Heart right ventricle (tissue), 16 donors: ENCODE measurements around the gene NHERF1. TPM values are rescaled to one million over a fixed set of nuclear protein-coding genes. Genes with fewer than 3 reads are reported as not detected.

ENCODE experiments used
- ATAC-seq, 8 donors: fragments of 200-7000 bp; cut with Tn5 transposase; one replicate each; pipeline ENCODE4 v1.9.1; 2020; ENCODE audit warnings: mild to moderate bottlenecking in 8 of 8, moderate library complexity in 8 of 8, moderate number of reproducible peaks in 1 of 8
- DNase-seq, 2 donors: peaks; one replicate each; pipeline ENCODE4 v3.0.0-alpha.2; 2020
- H3K27ac ChIP-seq, 10 donors: fragments of 200-600 bp; sonication (generic) in 2 of 10; one replicate each; pipeline versions ENCODE4 v1.5.0 to v1.8.0; 2020 to 2022; ENCODE audit warnings: mild to moderate bottlenecking in 3 of 10
- H3K27me3 ChIP-seq, 7 donors: fragments of 200-600 bp; one replicate each; pipeline ENCODE4 v1.8.0; 2021 to 2022; ENCODE audit warnings: mild to moderate bottlenecking in 2 of 7
- H3K36me3 ChIP-seq, 9 donors: fragments of 200-600 bp; sonication (generic) in 1 of 9; one replicate each; pipeline versions ENCODE4 v1.5.0 to v1.8.0; 2020 to 2022; ENCODE audit warnings: mild to moderate bottlenecking in 2 of 9
- H3K4me1 ChIP-seq, 9 donors: fragments of 200-600 bp; sonication (generic) in 1 of 9; one replicate each; pipeline versions ENCODE4 v1.5.0 to v1.8.0; 2020 to 2022; ENCODE audit warnings: mild to moderate bottlenecking in 4 of 9
- H3K4me3 ChIP-seq, 10 donors: fragments of 200-600 bp; sonication (generic) in 2 of 10; one replicate each; pipeline versions ENCODE4 v1.5.0 to v1.8.0; 2020 to 2022; ENCODE audit warnings: mild to moderate bottlenecking in 7 of 10, moderate library complexity in 2 of 10
- H3K9me3 ChIP-seq, 11 donors: fragments of 200-600 bp in 10 of 11; sonication (generic) in 2 of 11; one replicate each; pipeline versions ENCODE4 v1.5.0 to v1.8.0; 2013 to 2022; ENCODE audit warnings: mild to moderate bottlenecking in 2 of 11, control low read depth in 1 of 11, moderate library complexity in 1 of 11
- CTCF ChIP-seq, 9 donors: fragments of 200-600 bp; sonication (generic) in 2 of 9; IDR thresholded peaks; one replicate each; pipeline versions ENCODE4 v1.5.0 to v1.8.0; 2021 to 2022; ENCODE audit warnings: antibody characterized with exemption in 9 of 9, mild to moderate bottlenecking in 5 of 9, moderate library complexity in 1 of 9
- WGBS, 2 donors: extraction: QIAGEN DNeasy Blood & Tissue Kit; methylation state at CpG; one replicate each; pipeline ENCODE4 v1.1.7; 2013; ENCODE audit warnings: inconsistent platforms in 1 of 2; 5-methylcytosine and 5-hydroxymethylcytosine counted together
- intact Hi-C, 10 donors: fragments of 100-400 bp; cut with DNase I; formaldehyde crosslinking; loops; one replicate each; pipeline versions ENCODE4 v1.11.1 to v1.14.2; 2022
- polyA plus RNA-seq, 2 donors: library from polyadenylated mRNA; stranded (reverse); fragments of 200-250 nt; gene quantifications; one replicate each; pipeline ENCODE4 v1.2.3, GENCODE V29; 2013
- total RNA-seq, 10 donors: library from RNA; stranded (reverse); fragmentation: NEBNext Ultra II Directional in 3 of 10; extraction: Animal tissue kit (Norgen Biotek cat#: 25700) in 3 of 10; gene quantifications; one replicate each; pipeline versions ENCODE4 v1.2.1 to v1.2.4, GENCODE V29; 2021 to 2023
- donor health status: Arrhythmogenic right ventricular cardiomyopathy.
- donor health status: ischemic (EF 13 %, LVEDD 7.1; RV severe dilation, severe dysfunction).
- donor health status: healthy with polysubstance abuse.
- donor health status: DM: no; HTN: yes; CAD: no.
- donor health status: DM: no; HTN: no; CAD: no.
- donor health status: ischemic (EF 25% LVEDD 6.9; RV normal size, moderate dysfunction).
- donor health status: ischemic (EF 25% LVEDD 5.7; RV mildly dilated, moderate dysfunction).
- donor health status: healthy.
- donor health status: DM: yes; HTN: yes; CAD: no.
- donor health status: Ischemic cardiomyopathy.
- donor health status: ischemic (EF 35%, LVEDD 5.7; RV mildly dilated, moderate dysfunction).
- donor health status: nonischemic (EF 11% LVEDD 7.7; RV severe dilation, severe dysfunction).
- donor health status: DM: yes; HTN: yes; CAD: no.
- donor health status: PGD.
- donor health status: ischemic (EF 29% LVEDD 5.4; RV normal size, mild dysfunction).
- donor health status: nonischemic (EF 23%, LVEDD 6.1; RV moderate dilation, normal function).

NHERF1 gene
- total and polyA plus RNA-seq, 12 donors = 6.7 to 33.4 (median 12.7) TPM

- DNase-seq (no peak), ATAC-seq (no peak)
- no peak overlapping the region for H3K4me3 ChIP-seq
- peaks cover 0 to 18% (median 0%) of the 10 kb centered on the region in 7 donors for H3K27me3 ChIP-seq
- no peaks in the 10 kb centered on the region for H3K9me3 ChIP-seq
- H3K4me1 ChIP-seq = peaks cover 0 to 5% (median 0%) of the 10 kb centered on the region in 9 donors
- no peak overlapping the region for H3K27ac ChIP-seq
- H3K36me3 ChIP-seq = peaks cover 0 to 8% (median 0%) of the 10 kb centered on the region in 9 donors
- intact Hi-C loops = no loop called here
- 44 to 61% methylated on average over 2 of the region's 2 CpGs for WGBS, 2 donors
- TF ChIP-seq CTCF (IDR thresholded peaks at IDR 0.05) = no peak
These were observed 45.1 kb upstream of the NHERF1 start for GRCh38 chr17:74703311-74703710.

DNA sequence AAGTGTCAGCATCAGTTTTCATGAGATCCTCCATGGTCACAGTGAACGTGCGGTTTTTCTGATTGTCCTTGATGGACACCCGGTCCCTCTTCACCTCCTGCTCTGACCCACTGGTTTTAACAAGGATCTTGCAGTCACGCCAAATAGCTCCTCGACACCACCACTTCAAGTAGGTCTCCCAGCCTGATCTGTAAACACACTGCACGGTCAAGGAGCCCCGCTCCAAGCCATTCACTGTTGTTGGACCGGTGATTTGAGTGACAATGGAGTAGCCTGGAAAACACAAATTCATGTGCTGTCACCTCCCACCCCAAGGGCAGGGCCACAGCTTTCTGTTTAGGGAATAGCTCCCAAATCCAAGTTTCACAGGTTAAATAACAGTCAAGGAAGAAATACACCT, 43.9 kb upstream of the NHERF1 start:
- H3K4me1 ChIP-seq = peaks cover 0 to 5% (median 0%) of the 10 kb centered on the region in 9 donors
- WGBS, 2 donors = 86 to 88% methylated on average over 8 of the region's 8 CpGs
- H3K9me3 ChIP-seq = no peaks in the 10 kb centered on the region
- DNase-seq (no peak), ATAC-seq (no peak)
- H3K36me3 ChIP-seq = peaks cover 0 to 8% (median 0%) of the 10 kb centered on the region in 9 donors
- H3K27ac ChIP-seq = no peak overlapping the region
- H3K27me3 ChIP-seq = peaks cover 0 to 14% (median 0%) of the 10 kb centered on the region in 7 donors
- H3K4me3 ChIP-seq = no peak overlapping the region
- no peak for TF ChIP-seq CTCF (IDR thresholded peaks at IDR 0.05)
- intact Hi-C loops = no loop called here

- intact Hi-C loops = no loop called here
- Histone ChIP-seq H3K9me3 (no peaks in the 10 kb centered on the region), H3K4me1 (peaks cover 0 to 14% (median 0%) of the 10 kb centered on the region in 9 donors), H3K4me3 (peak overlapping the region in 1 of 10 donors; percentile 53), H3K27me3 (peaks cover 0 to 44% (median 28%) of the 10 kb centered on the region in 7 donors), H3K36me3 (no peaks in the 10 kb centered on the region), H3K27ac (peak overlapping the region in 1 of 10 donors; percentile 2)
- ATAC-seq (no peak), DNase-seq (no peak)
- WGBS, 2 donors = 66 to 67% methylated on average over 12 of the region's 12 CpGs
- no peak for TF ChIP-seq CTCF (IDR thresholded peaks at IDR 0.05)
These were observed 37.2 kb upstream of the NHERF1 start for GRCh38 chr17:74711058-74711824.

GRCh38 chr17:74712301-74712700, 36.1 kb upstream of the NHERF1 start:
- intact Hi-C loops = no loop called here
- DNase-seq (no peak), ATAC-seq (no peak)
- WGBS, 2 donors = 61 to 64% methylated on average over 7 of the region's 7 CpGs
- Histone ChIP-seq H3K9me3 (no peaks in the 10 kb centered on the region), H3K27ac (peak overlapping the region in 1 of 10 donors; percentile 82), H3K4me3 (peak overlapping the region in 5 of 10 donors; percentile 11 to 53 (median 17)), H3K4me1 (peaks cover 0 to 14% (median 0%) of the 10 kb centered on the region in 9 donors), H3K27me3 (peaks cover 0 to 44% (median 28%) of the 10 kb centered on the region in 7 donors), H3K36me3 (no peaks in the 10 kb centered on the region)
- TF ChIP-seq CTCF (IDR thresholded peaks at IDR 0.05) = no peak
